Upper lobe of left lung (tissue), 4 donors: ENCODE measurements around the gene ISL2.

Experiments
- POLR2A ChIP-seq, 4 donors: fragments of 450-650 bp; IDR thresholded peaks; one replicate each; pipeline ENCODE4 v1.5.1; 2016 to 2017; ENCODE audit warnings: antibody characterized with exemption in 4 of 4, mild to moderate bottlenecking in 2 of 4
- TF ChIP-seq, protein P1 (sequence below), 6 experiments: fragments of 450-650 bp in 4 of 6; fragments of 200-600 bp in 2 of 6; sonication (generic) in 2 of 6; IDR thresholded peaks; one replicate each; pipeline ENCODE4 v1.5.1; 2016 to 2019; ENCODE audit warnings: antibody characterized with exemption in 6 of 6

DNA sequence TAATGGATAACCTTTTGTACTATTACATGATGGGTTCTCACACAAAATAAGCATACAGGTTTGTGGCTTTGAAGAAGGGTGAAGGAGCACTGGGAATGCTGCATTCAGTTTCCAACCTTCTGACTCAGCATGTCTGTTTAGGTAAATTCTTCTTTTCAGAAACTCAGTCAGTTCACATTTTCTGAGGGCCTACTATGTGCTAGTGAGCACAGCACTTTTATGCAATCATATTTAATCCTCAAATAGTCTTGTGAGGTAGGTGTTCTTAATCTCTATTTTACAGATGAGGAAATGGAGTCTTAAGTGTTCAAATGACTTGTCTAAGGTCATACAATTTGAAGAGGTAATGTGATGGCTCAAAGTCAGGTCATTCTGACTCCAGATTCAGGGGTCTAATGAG, 41.2 kb downstream of the ISL2 start:
- TF ChIP-seq, protein P1, sequence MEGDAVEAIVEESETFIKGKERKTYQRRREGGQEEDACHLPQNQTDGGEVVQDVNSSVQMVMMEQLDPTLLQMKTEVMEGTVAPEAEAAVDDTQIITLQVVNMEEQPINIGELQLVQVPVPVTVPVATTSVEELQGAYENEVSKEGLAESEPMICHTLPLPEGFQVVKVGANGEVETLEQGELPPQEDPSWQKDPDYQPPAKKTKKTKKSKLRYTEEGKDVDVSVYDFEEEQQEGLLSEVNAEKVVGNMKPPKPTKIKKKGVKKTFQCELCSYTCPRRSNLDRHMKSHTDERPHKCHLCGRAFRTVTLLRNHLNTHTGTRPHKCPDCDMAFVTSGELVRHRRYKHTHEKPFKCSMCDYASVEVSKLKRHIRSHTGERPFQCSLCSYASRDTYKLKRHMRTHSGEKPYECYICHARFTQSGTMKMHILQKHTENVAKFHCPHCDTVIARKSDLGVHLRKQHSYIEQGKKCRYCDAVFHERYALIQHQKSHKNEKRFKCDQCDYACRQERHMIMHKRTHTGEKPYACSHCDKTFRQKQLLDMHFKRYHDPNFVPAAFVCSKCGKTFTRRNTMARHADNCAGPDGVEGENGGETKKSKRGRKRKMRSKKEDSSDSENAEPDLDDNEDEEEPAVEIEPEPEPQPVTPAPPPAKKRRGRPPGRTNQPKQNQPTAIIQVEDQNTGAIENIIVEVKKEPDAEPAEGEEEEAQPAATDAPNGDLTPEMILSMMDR (IDR thresholded peaks at IDR 0.05) = no peak
- TF ChIP-seq POLR2A (IDR thresholded peaks at IDR 0.05) = no peak
